ENCODE results near the gene BASP1. TPM values are rescaled to one million over a fixed set of nuclear protein-coding genes. Genes with fewer than 3 reads are reported as not detected.

BASP1 gene
- not detected in 2 replicates for total RNA-seq (2014; rRNA removed; shearing (Covaris generic))

GRCh38 chr5:17217493-17218352 is at the start of gene BASP1:
BASP1 (plus strand) TSS chr5:17217631; CDS start chr5:17275217, 57,586 bp downstream.
- Histone ChIP-seq H3K9me3 (replicated peaks) (no peaks in the 10 kb centered on the region), H3K4me1 (no peaks in the 10 kb centered on the region), H3K27me3 (no peaks in the 10 kb centered on the region), H3K4me3 (no peak within 1 kb of the TSS), H3K36me3 (no peaks in the 10 kb centered on the region), H3K27ac (no peak within 1 kb of the TSS)
- no peak for DNase-seq

- Histone ChIP-seq H3K27ac (no peak overlapping the region), H3K36me3 (no peaks in the 10 kb centered on the region)
- no peak for DNase-seq
Observed at GRCh38 chr5:17169507-17169906, 47.9 kb upstream of the BASP1 start.

GRCh38 chr5:17172791-17173190 is 44.6 kb upstream of the BASP1 start:
- H3K27me3 ChIP-seq: no peaks in the 10 kb centered on the region
- H3K4me3 ChIP-seq: no peak overlapping the region
- no peaks in the 10 kb centered on the region for H3K36me3 ChIP-seq
- DNase-seq: no peak
- H3K9me3 ChIP-seq (replicated peaks): no peaks in the 10 kb centered on the region
- no peak overlapping the region for H3K27ac ChIP-seq
- H3K4me1 ChIP-seq: no peaks in the 10 kb centered on the region

More at GRCh38 chr5:17169507-17169906, 47.9 kb upstream of the BASP1 start:
- H3K9me3 ChIP-seq (replicated peaks): no peaks in the 10 kb centered on the region
- H3K4me1 ChIP-seq: no peaks in the 10 kb centered on the region
- H3K4me3 ChIP-seq: no peak overlapping the region
- H3K27me3 ChIP-seq: no peaks in the 10 kb centered on the region

- no peak overlapping the region for H3K27ac ChIP-seq
- DNase-seq: no peak
- H3K4me1 ChIP-seq: no peaks in the 10 kb centered on the region
- no peak overlapping the region for H3K4me3 ChIP-seq
- no peaks in the 10 kb centered on the region for H3K36me3 ChIP-seq
- H3K9me3 ChIP-seq (replicated peaks): no peaks in the 10 kb centered on the region
- H3K27me3 ChIP-seq: no peaks in the 10 kb centered on the region
Observed at GRCh38 chr5:17174965-17175364, 42.5 kb upstream of the BASP1 start.

- no peaks in the 10 kb centered on the region for H3K27me3 ChIP-seq
- no peaks in the 10 kb centered on the region for H3K4me1 ChIP-seq
- no peak for DNase-seq
Observed at GRCh38 chr5:17177501-17178372, 39.7 kb upstream of the BASP1 start.

GRCh38 chr5:17178373-17178675 is 39.1 kb upstream of the BASP1 start:
- no peaks in the 10 kb centered on the region for H3K27me3 ChIP-seq
- no peak overlapping the region for H3K4me3 ChIP-seq
- no peak for DNase-seq
- H3K36me3 ChIP-seq: no peaks in the 10 kb centered on the region
- H3K27ac ChIP-seq: no peak overlapping the region
- no peaks in the 10 kb centered on the region for H3K9me3 ChIP-seq (replicated peaks)
- no peaks in the 10 kb centered on the region for H3K4me1 ChIP-seq

More at GRCh38 chr5:17177501-17178372, 39.7 kb upstream of the BASP1 start:
- no peaks in the 10 kb centered on the region for H3K36me3 ChIP-seq
- no peak overlapping the region for H3K4me3 ChIP-seq
- no peak overlapping the region for H3K27ac ChIP-seq
- no peaks in the 10 kb centered on the region for H3K9me3 ChIP-seq (replicated peaks)

GRCh38 chr5:17180330-17180843 is 37.0 kb upstream of the BASP1 start:
- Histone ChIP-seq H3K4me3 (no peak overlapping the region), H3K9me3 (replicated peaks) (no peaks in the 10 kb centered on the region), H3K4me1 (no peaks in the 10 kb centered on the region), H3K27me3 (no peaks in the 10 kb centered on the region), H3K27ac (no peak overlapping the region), H3K36me3 (no peaks in the 10 kb centered on the region)
- no peak for DNase-seq

GRCh38 chr5:17180864-17181723 is 36.3 kb upstream of the BASP1 start:
- H3K27me3 ChIP-seq: no peaks in the 10 kb centered on the region

GRCh38 chr5:17182494-17182893 is 34.9 kb upstream of the BASP1 start:
- H3K4me1 ChIP-seq: no peaks in the 10 kb centered on the region
- H3K4me3 ChIP-seq: no peak overlapping the region
- H3K27ac ChIP-seq: no peak overlapping the region
- no peaks in the 10 kb centered on the region for H3K9me3 ChIP-seq (replicated peaks)
- H3K36me3 ChIP-seq: no peaks in the 10 kb centered on the region
- DNase-seq: no peak
- H3K27me3 ChIP-seq: no peaks in the 10 kb centered on the region

More at GRCh38 chr5:17180864-17181723, 36.3 kb upstream of the BASP1 start:
- H3K9me3 ChIP-seq (replicated peaks): no peaks in the 10 kb centered on the region
- H3K4me1 ChIP-seq: no peaks in the 10 kb centered on the region
- H3K36me3 ChIP-seq: no peaks in the 10 kb centered on the region
- H3K27ac ChIP-seq: no peak overlapping the region
- H3K4me3 ChIP-seq: no peak overlapping the region
- DNase-seq: no peak

GRCh38 chr5:17182981-17183380 is 34.5 kb upstream of the BASP1 start:
- no peak for DNase-seq
- no peak overlapping the region for H3K4me3 ChIP-seq
- H3K27ac ChIP-seq: no peak overlapping the region
- no peaks in the 10 kb centered on the region for H3K9me3 ChIP-seq (replicated peaks)
- H3K4me1 ChIP-seq: no peaks in the 10 kb centered on the region
- no peaks in the 10 kb centered on the region for H3K36me3 ChIP-seq
- no peaks in the 10 kb centered on the region for H3K27me3 ChIP-seq

GRCh38 chr5:17183831-17184230 is 33.6 kb upstream of the BASP1 start:
- H3K9me3 ChIP-seq (replicated peaks): no peaks in the 10 kb centered on the region
- no peaks in the 10 kb centered on the region for H3K36me3 ChIP-seq
- H3K4me3 ChIP-seq: no peak overlapping the region
- H3K27ac ChIP-seq: no peak overlapping the region
- H3K4me1 ChIP-seq: no peaks in the 10 kb centered on the region
- DNase-seq: no peak
- no peaks in the 10 kb centered on the region for H3K27me3 ChIP-seq

- no peaks in the 10 kb centered on the region for H3K27me3 ChIP-seq
Observed at GRCh38 chr5:17184588-17184987, 32.8 kb upstream of the BASP1 start.

GRCh38 chr5:17185349-17185748 is 32.1 kb upstream of the BASP1 start:
- Histone ChIP-seq H3K36me3 (no peaks in the 10 kb centered on the region), H3K4me3 (no peak overlapping the region), H3K9me3 (replicated peaks) (no peaks in the 10 kb centered on the region), H3K4me1 (peaks cover 5% of the 10 kb centered on the region; the same call in 1 of the 2 replicates), H3K27ac (no peak overlapping the region), H3K27me3 (no peaks in the 10 kb centered on the region)
- DNase-seq: no peak

More at GRCh38 chr5:17184588-17184987, 32.8 kb upstream of the BASP1 start:
- Histone ChIP-seq H3K27ac (no peak overlapping the region), H3K4me1 (no peaks in the 10 kb centered on the region), H3K9me3 (replicated peaks) (no peaks in the 10 kb centered on the region), H3K36me3 (no peaks in the 10 kb centered on the region), H3K4me3 (no peak overlapping the region)
- DNase-seq: no peak

GRCh38 chr5:17185773-17186172 is 31.7 kb upstream of the BASP1 start:
- no peaks in the 10 kb centered on the region for H3K27me3 ChIP-seq

More at GRCh38 chr5:17185773-17186172, 31.7 kb upstream of the BASP1 start:
- H3K36me3 ChIP-seq: no peaks in the 10 kb centered on the region
- no peak for DNase-seq
- no peak overlapping the region for H3K27ac ChIP-seq
- peaks cover 6% of the 10 kb centered on the region; the same call in 1 of the 2 replicates for H3K4me1 ChIP-seq
- H3K4me3 ChIP-seq: no peak overlapping the region
- no peaks in the 10 kb centered on the region for H3K9me3 ChIP-seq (replicated peaks)

Measured in SJCRH30 (cell line).